Esophagus squamous epithelium (tissue), 4 donors: ENCODE data around the gene MOXD1.
"Not testable (repeated sequence)": the region's sequence is repeated elsewhere in the genome, so short reads cannot be mapped to it uniquely, and the experiment has no call there.

Experiments used
- CTCF ChIP-seq, 6 experiments: fragments of 450-650 bp in 4 of 6; fragments of 200-600 bp in 2 of 6; sonication (generic) in 2 of 6; IDR thresholded peaks; one replicate each; pipeline ENCODE4 v1.5.1; 2016 to 2019; ENCODE audit warnings: antibody characterized with exemption in 6 of 6, mild to moderate bottlenecking in 4 of 6, moderate library complexity in 4 of 6
- POLR2A ChIP-seq, 4 donors: fragments of 450-650 bp; IDR thresholded peaks; one replicate each; pipeline ENCODE4 v1.6.1; 2017; ENCODE audit warnings: antibody characterized with exemption in 4 of 4, mild to moderate bottlenecking in 4 of 4, moderate library complexity in 3 of 4

- not testable (repeated sequence) for TF ChIP-seq CTCF, POLR2A (IDR thresholded peaks at IDR 0.05)
These were observed 49.3 kb downstream of the MOXD1 start for GRCh38 chr6:132351986-132352385.
